Measurements from ENCODE around the gene ZBTB7C. TPM values are rescaled to one million over a fixed set of nuclear protein-coding genes. Genes with fewer than 3 reads are reported as not detected.

Gene ZBTB7C
- total RNA-seq, 1 donor from 2014 or later = 15.0 TPM

GRCh38 chr18:48122816-48123215, 286.4 kb downstream of the ZBTB7C start:
- H3K36me3 ChIP-seq = no peaks in the 10 kb centered on the region
- H3K4me1 ChIP-seq = peaks cover 10% of the 10 kb centered on the region
- H3K9me3 ChIP-seq = no peaks in the 10 kb centered on the region
- intact Hi-C loops (cut with DNase I) = no loop called here
- no peak overlapping the region for H3K4me3 ChIP-seq
- no peak for DNase-seq
- H3K27me3 ChIP-seq (ENCODE audit: low read depth) = no peaks in the 10 kb centered on the region
- TF ChIP-seq CTCF (IDR thresholded peaks at IDR 0.05) = no peak
- no peak overlapping the region for H3K27ac ChIP-seq
- ATAC-seq = no peak

- intact Hi-C loops (cut with DNase I) = no loop called here
- no peaks in the 10 kb centered on the region for H3K9me3 ChIP-seq
- no peak for DNase-seq
Measured at GRCh38 chr18:48122376-48122775, 286.8 kb downstream of the ZBTB7C start.

GRCh38 chr18:48121752-48122151, 287.4 kb downstream of the ZBTB7C start:
- TF ChIP-seq CTCF (IDR thresholded peaks at IDR 0.05) = no peak
- intact Hi-C loops (cut with DNase I) = no loop called here
- Histone ChIP-seq H3K4me1 (peaks cover 10% of the 10 kb centered on the region), H3K4me3 (no peak overlapping the region), H3K27me3 (ENCODE audit: low read depth) (no peaks in the 10 kb centered on the region), H3K36me3 (no peaks in the 10 kb centered on the region), H3K9me3 (no peaks in the 10 kb centered on the region), H3K27ac (no peak overlapping the region)
- no peak for DNase-seq
- ATAC-seq = no peak

More at GRCh38 chr18:48122376-48122775, 286.8 kb downstream of the ZBTB7C start:
- TF ChIP-seq CTCF (IDR thresholded peaks at IDR 0.05) = no peak
- ATAC-seq = no peak
- no peaks in the 10 kb centered on the region for H3K27me3 ChIP-seq (ENCODE audit: low read depth)
- no peak overlapping the region for H3K27ac ChIP-seq
- no peaks in the 10 kb centered on the region for H3K36me3 ChIP-seq
- H3K4me3 ChIP-seq = no peak overlapping the region
- H3K4me1 ChIP-seq = peaks cover 10% of the 10 kb centered on the region

GRCh38 chr18:48119204-48119603, 290.0 kb downstream of the ZBTB7C start:
- Histone ChIP-seq H3K27ac (no peak overlapping the region), H3K9me3 (no peaks in the 10 kb centered on the region), H3K36me3 (no peaks in the 10 kb centered on the region), H3K4me3 (no peak overlapping the region), H3K27me3 (ENCODE audit: low read depth) (no peaks in the 10 kb centered on the region), H3K4me1 (peaks cover 10% of the 10 kb centered on the region)
- no peak for TF ChIP-seq CTCF (IDR thresholded peaks at IDR 0.05)
- no peak for DNase-seq
- intact Hi-C loops (cut with DNase I) = no loop called here
- no peak for ATAC-seq

- H3K27me3 ChIP-seq (ENCODE audit: low read depth) = no peaks in the 10 kb centered on the region
- no peaks in the 10 kb centered on the region for H3K9me3 ChIP-seq
- no peaks in the 10 kb centered on the region for H3K4me1 ChIP-seq
- no peaks in the 10 kb centered on the region for H3K36me3 ChIP-seq
- TF ChIP-seq CTCF (IDR thresholded peaks at IDR 0.05) = no peak
- H3K4me3 ChIP-seq = no peak overlapping the region
- ATAC-seq (no peak), DNase-seq (no peak)
- H3K27ac ChIP-seq = no peak overlapping the region
- intact Hi-C loops (cut with DNase I) = no loop called here
Measured at GRCh38 chr18:48116873-48117630, 292.1 kb downstream of the ZBTB7C start.

Data from lower lobe of right lung (tissue), 2 donors.